ENCODE results near the gene GINS3. TPM values are rescaled to one million over a fixed set of nuclear protein-coding genes. Genes with fewer than 3 reads are reported as not detected.

The GINS3 gene
- total and polyA plus RNA-seq, 10 of the 15 experiments (the other 5 are each of a cell fraction or from before 2014, with no cell fraction given) = 13.6 to 22.4 (median 15.6) TPM

DNA sequence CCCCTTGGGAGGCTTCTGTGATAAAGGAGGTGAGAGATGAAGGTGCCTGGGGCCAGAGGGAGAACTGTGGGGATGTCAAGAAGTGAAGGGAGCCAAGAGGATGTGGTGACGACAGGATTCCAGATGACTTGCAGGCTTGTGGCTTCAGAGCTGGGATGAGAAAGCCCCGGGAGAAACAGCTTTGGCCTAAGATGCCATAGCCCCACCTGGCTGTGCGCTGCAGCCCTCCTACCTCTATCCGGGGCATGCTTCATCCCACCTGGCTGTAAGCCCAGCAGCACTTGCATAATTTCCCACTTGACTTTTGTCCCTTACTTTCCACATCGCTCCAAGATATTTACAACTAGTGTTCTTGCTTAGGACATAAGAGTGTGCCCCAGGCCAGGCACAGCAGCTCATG is 29.3 kb downstream of the GINS3 start:
- 61% methylated on average over 4 of the region's 5 CpGs for WGBS (ENCODE audit: insufficient coverage, insufficient replicate concordance, low lambda C conversion rate, missing lambda C conversion rate)
- SMC1A ChIA-PET (ENCODE audit: uncharacterized antibody, unreplicated experiment) = no interaction called here
- FAIRE-seq (no peak), DNase-seq (ENCODE audit: low read depth, low spot score) (no peak), ATAC-seq (no peak)
- H3K4me2 ChIP-seq (ENCODE audit: control insufficient read depth, insufficient read depth) = no peak overlapping the region
- RAD21 ChIA-PET (ENCODE audit: unreplicated experiment) = no interaction called here
- no peak overlapping the region for H3K4me3 ChIP-seq
- CTCF ChIA-PET = no interaction called here
- no peak overlapping the region for H3K9ac ChIP-seq (ENCODE audit: control insufficient read depth, insufficient read depth, low read length)
- H3K27me3 ChIP-seq (replicated peaks in 1 of 2; ENCODE audit: control insufficient read depth in 2 of 2, insufficient read depth in 2 of 2, low read length in 1 of 2) = no peaks in the 10 kb centered on the region
- no peak overlapping the region for H3K27ac ChIP-seq (ENCODE audit: control insufficient read depth, insufficient read depth)
- in situ Hi-C loops (cut with MboI) = no loop called here
- no peak overlapping the region for H2AFZ ChIP-seq (ENCODE audit: control insufficient read depth, low read depth, low read length)
- no peaks in the 10 kb centered on the region for H3K9me3 ChIP-seq (replicated peaks; ENCODE audit: control insufficient read depth, insufficient read depth, low read length)
- BruUV-seq (replicated peaks) = no TSS peak
- no peaks in the 10 kb centered on the region for H3K36me3 ChIP-seq (ENCODE audit: control insufficient read depth in 2 of 2, insufficient read depth in 2 of 2, low read length in 1 of 2)
- H4K20me1 ChIP-seq (ENCODE audit: control insufficient read depth, insufficient read depth) = no peaks in the 10 kb centered on the region
- intact Hi-C loops (cut with micrococcal nuclease; ENCODE audit: unreplicated experiment) = no loop called here
- H3K79me2 ChIP-seq (ENCODE audit: control insufficient read depth, insufficient read depth, low read length) = no peaks in the 10 kb centered on the region
- TF ChIP-seq TBL1XR1 (IDR thresholded peaks at IDR 0.05; ENCODE audit: low read depth, low read length) (no peak), GATAD2B (conservative IDR thresholded peaks at IDR 0.05; ENCODE audit: low read depth) (no peak), MEF2B (IDR thresholded peaks at IDR 0.05; ENCODE audit: partially characterized antibody, poor library complexity, severe bottlenecking) (no peak), SMAD5 (IDR thresholded peaks at IDR 0.05; ENCODE audit: low read depth) (no peak), POU2F2 (IDR thresholded peaks at IDR 0.05; ENCODE audit: borderline replicate concordance, low read depth, low read length) (no peak), SIX5 (IDR thresholded peaks at IDR 0.05; ENCODE audit: low read depth, low read length, severe bottlenecking) (no peak), RUNX3 (IDR thresholded peaks at IDR 0.05; ENCODE audit: low read length) (no peak), NR2C1 (IDR thresholded peaks at IDR 0.05) (no peak)
- TF ChIP-seq, protein P1, sequence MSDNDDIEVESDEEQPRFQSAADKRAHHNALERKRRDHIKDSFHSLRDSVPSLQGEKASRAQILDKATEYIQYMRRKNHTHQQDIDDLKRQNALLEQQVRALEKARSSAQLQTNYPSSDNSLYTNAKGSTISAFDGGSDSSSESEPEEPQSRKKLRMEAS (IDR thresholded peaks at IDR 0.05; ENCODE audit: low read depth, low read length) = no peak
- peaks cover 16% of the 10 kb centered on the region for H3K4me1 ChIP-seq (ENCODE audit: control insufficient read depth, insufficient read depth, low read length)
- POLR2A ChIA-PET = no interaction called here

DNA sequence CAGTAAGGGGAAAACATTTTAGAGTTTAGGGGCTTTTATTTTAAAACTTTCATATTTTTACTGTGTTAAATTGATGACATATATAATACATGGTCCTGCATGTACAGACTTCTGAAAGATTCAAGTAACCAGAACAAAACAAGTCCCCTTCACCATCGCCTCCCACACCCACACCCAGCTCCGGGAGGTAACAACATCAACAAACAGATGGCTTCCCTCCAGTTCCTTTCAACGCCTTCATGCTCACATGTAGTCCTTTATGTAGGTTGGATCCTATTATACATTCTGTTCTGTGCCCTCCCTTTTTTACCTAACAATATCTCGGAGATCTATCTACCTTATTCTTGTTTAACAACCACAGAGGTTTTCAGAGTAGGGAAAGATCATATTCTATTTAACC is 30.5 kb downstream of the GINS3 start:
- Histone ChIP-seq H3K27ac (ENCODE audit: control insufficient read depth, insufficient read depth) (no peak overlapping the region), H3K36me3 (ENCODE audit: control insufficient read depth in 2 of 2, insufficient read depth in 2 of 2, low read length in 1 of 2) (no peaks in the 10 kb centered on the region), H3K27me3 (replicated peaks in 1 of 2; ENCODE audit: control insufficient read depth in 2 of 2, insufficient read depth in 2 of 2, low read length in 1 of 2) (no peaks in the 10 kb centered on the region), H3K4me1 (ENCODE audit: control insufficient read depth, insufficient read depth, low read length) (peaks cover 14% of the 10 kb centered on the region), H3K4me2 (ENCODE audit: control insufficient read depth, insufficient read depth) (no peak overlapping the region), H3K9ac (ENCODE audit: control insufficient read depth, insufficient read depth, low read length) (no peak overlapping the region), H2AFZ (ENCODE audit: control insufficient read depth, low read depth, low read length) (no peak overlapping the region), H4K20me1 (ENCODE audit: control insufficient read depth, insufficient read depth) (no peaks in the 10 kb centered on the region), H3K9me3 (replicated peaks; ENCODE audit: control insufficient read depth, insufficient read depth, low read length) (no peaks in the 10 kb centered on the region), H3K79me2 (ENCODE audit: control insufficient read depth, insufficient read depth, low read length) (no peaks in the 10 kb centered on the region), H3K4me3 (no peak overlapping the region)
- in situ Hi-C loops (cut with MboI) = no loop called here
- BruUV-seq (replicated peaks) = no TSS peak
- POLR2A ChIA-PET = no interaction called here
- 52% methylated on average over 4 of the region's 4 CpGs for WGBS (ENCODE audit: insufficient coverage, insufficient replicate concordance, low lambda C conversion rate, missing lambda C conversion rate)
- CTCF ChIA-PET = no interaction called here
- FAIRE-seq (no peak), ATAC-seq (no peak), DNase-seq (ENCODE audit: low read depth, low spot score) (no peak)
- SMC1A ChIA-PET (ENCODE audit: uncharacterized antibody, unreplicated experiment) = no interaction called here
- intact Hi-C loops (cut with micrococcal nuclease; ENCODE audit: unreplicated experiment) = no loop called here
- RAD21 ChIA-PET (ENCODE audit: unreplicated experiment) = no interaction called here
- TF ChIP-seq, protein P2, sequence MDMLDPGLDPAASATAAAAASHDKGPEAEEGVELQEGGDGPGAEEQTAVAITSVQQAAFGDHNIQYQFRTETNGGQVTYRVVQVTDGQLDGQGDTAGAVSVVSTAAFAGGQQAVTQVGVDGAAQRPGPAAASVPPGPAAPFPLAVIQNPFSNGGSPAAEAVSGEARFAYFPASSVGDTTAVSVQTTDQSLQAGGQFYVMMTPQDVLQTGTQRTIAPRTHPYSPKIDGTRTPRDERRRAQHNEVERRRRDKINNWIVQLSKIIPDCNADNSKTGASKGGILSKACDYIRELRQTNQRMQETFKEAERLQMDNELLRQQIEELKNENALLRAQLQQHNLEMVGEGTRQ (IDR thresholded peaks at IDR 0.05; ENCODE audit: borderline replicate concordance, low read depth, low read length) = no peak
- TF ChIP-seq ZNF622 (IDR thresholded peaks at IDR 0.05) (no peak), POLR2AphosphoS5 (IDR thresholded peaks at IDR 0.05; ENCODE audit: low read length) (no peak), ZBED1 (IDR thresholded peaks at IDR 0.05; ENCODE audit: borderline replicate concordance) (no peak), BMI1 (IDR thresholded peaks at IDR 0.05; ENCODE audit: borderline replicate concordance) (no peak), SREBF2 (IDR thresholded peaks at IDR 0.05; ENCODE audit: low read length) (no peak), SP1 (IDR thresholded peaks at IDR 0.05; ENCODE audit: low read depth, low read length) (no peak)
- TF ChIP-seq, protein P3, sequence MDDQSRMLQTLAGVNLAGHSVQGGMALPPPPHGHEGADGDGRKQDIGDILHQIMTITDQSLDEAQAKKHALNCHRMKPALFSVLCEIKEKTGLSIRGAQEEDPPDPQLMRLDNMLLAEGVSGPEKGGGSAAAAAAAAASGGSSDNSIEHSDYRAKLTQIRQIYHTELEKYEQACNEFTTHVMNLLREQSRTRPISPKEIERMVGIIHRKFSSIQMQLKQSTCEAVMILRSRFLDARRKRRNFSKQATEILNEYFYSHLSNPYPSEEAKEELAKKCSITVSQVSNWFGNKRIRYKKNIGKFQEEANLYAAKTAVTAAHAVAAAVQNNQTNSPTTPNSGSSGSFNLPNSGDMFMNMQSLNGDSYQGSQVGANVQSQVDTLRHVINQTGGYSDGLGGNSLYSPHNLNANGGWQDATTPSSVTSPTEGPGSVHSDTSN (IDR thresholded peaks at IDR 0.05; ENCODE audit: insufficient replicate concordance, low read depth, low read length) = no peak
